NB4 (cell line): ENCODE results near the gene GRM8.

ENCODE experiments used
- DNase-seq: peaks from one replicate; pipeline ENCODE4 v3.0.0; 2010; ENCODE audit warnings: low read depth
- H3K4me3 ChIP-seq: one replicate; pipeline ENCODE4 v1.5.1; 2011; ENCODE audit warnings: mild to moderate bottlenecking, low read depth, low read length, moderate library complexity
- CTCF ChIP-seq: IDR thresholded peaks from one replicate; pipeline ENCODE4 v1.5.1; 2012; ENCODE audit warnings: low read depth, low read length
- MAX ChIP-seq: IDR thresholded peaks from 2 replicates; pipeline ENCODE4 v1.6.1; 2011; ENCODE audit warnings: low read depth, low read length
- MYC ChIP-seq: IDR thresholded peaks from 2 replicates; pipeline ENCODE4 v1.6.1; 2011; ENCODE audit warnings: low read depth, low read length
- POLR2A ChIP-seq: IDR thresholded peaks from 2 replicates; pipeline ENCODE4 v1.6.1; 2011; ENCODE audit warnings: mild to moderate bottlenecking; ENCODE audit not compliant: insufficient read length; ENCODE audit errors: extremely low read depth

Gene GRM8

GRCh38 chr7:127252778-127253280 is at the start of gene GRM8:
GRM8 (minus strand) TSS chr7:127252941.
- no peak for TF ChIP-seq MYC
- TF ChIP-seq POLR2A = no peak
- TF ChIP-seq MAX = no peak
- no peak for TF ChIP-seq CTCF

GRCh38 chr7:127290801-127291361 is 38.1 kb upstream of the GRM8 start:
- no peak overlapping the region for H3K4me3 ChIP-seq
- DNase-seq = no peak
- TF ChIP-seq POLR2A = no peak
- no peak for TF ChIP-seq MYC
- no peak for TF ChIP-seq CTCF
- TF ChIP-seq MAX = no peak

More at GRCh38 chr7:127252778-127253280, at the start of gene GRM8:
- DNase-seq = no peak
- no peak within 1 kb of the TSS for H3K4me3 ChIP-seq

- TF ChIP-seq CTCF (no peak), MYC (no peak), MAX (no peak)
- DNase-seq = no peak
- H3K4me3 ChIP-seq = no peak overlapping the region
Measured at GRCh38 chr7:127290116-127290655, 37.4 kb upstream of the GRM8 start.

- DNase-seq = no peak
- no peak overlapping the region for H3K4me3 ChIP-seq
- TF ChIP-seq POLR2A = no peak
- no peak for TF ChIP-seq MAX
- no peak for TF ChIP-seq MYC
- no peak for TF ChIP-seq CTCF
Measured at GRCh38 chr7:127287133-127287532, 34.4 kb upstream of the GRM8 start.

- TF ChIP-seq POLR2A (no peak), CTCF (no peak), MAX (no peak), MYC (no peak)
- H3K4me3 ChIP-seq = no peak overlapping the region
- no peak for DNase-seq
Measured at GRCh38 chr7:127270093-127270492, 17.4 kb upstream of the GRM8 start.
